Suprapubic skin (tissue), 3 donors: Measurements from ENCODE around the gene BRAT1.

Experiments used
- CTCF ChIP-seq, 2 donors: fragments of 200-600 bp in 1 of 2; fragments of 450-650 bp in 1 of 2; sonication (generic) in 1 of 2; IDR thresholded peaks; one replicate each; pipeline ENCODE4 v1.5.1; 2016 to 2019; ENCODE audit warnings: antibody characterized with exemption in 2 of 2, mild to moderate bottlenecking in 1 of 2, moderate library complexity in 1 of 2
- POLR2AphosphoS5 ChIP-seq, 3 donors: sonication (generic); formaldehyde crosslinking; IDR thresholded peaks; one replicate each; pipeline ENCODE4 v1.6.1; 2017; ENCODE audit warnings: antibody characterized with exemption in 3 of 3

- TF ChIP-seq POLR2AphosphoS5 (IDR thresholded peaks at IDR 0.05) = no peak
- TF ChIP-seq CTCF (IDR thresholded peaks at IDR 0.05) = no peak
These were observed 4.1 kb upstream of the BRAT1 start for GRCh38 chr7:2559283-2559950.
